ENCODE data around the gene OAF.
"Not testable (repeated sequence)": the region's sequence is repeated elsewhere in the genome, so short reads cannot be mapped to it uniquely, and the experiment has no call there.

Gene OAF

DNA sequence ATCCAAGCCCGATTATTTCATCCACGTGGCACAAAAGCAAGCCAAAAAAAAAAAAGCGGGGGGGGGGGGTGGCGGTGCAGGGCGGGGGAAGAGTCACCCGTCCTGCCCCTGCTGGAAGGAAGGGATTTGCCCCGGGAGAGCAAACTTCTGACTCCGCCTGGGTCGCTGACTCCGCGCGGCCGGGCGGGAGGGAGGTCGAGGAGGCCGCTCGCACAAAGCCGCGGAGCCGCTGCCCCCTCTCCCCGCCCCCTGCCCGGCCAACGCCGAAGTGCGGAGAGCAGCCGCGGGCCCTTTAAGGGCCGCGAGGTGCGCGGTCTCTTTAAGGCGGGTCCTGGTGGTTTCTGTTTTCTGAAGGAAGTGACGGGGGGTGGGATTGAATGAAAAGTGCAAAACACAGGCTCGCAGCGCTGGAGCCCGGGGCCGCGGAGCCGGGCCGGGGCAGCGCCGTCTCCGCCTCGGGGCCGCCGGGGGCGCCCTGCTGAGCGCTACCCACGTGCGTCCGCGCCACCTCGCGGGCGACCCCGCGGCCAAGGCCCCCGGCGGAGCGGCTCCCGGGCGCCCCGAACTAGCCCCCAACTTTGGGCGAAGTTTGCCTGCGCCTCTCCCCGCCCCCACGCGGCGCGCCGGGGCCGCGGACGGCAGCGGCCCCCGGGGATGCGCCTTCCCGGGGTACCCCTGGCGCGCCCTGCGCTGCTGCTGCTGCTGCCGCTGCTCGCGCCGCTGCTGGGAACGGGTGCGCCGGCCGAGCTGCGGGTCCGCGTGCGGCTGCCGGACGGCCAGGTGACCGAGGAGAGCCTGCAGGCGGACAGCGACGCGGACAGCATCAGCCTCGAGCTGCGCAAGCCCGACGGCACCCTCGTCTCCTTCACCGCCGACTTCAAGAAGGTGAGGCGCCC is at the start of gene OAF:
OAF (plus strand) TSS at position 407 of the 896 bp plus-strand sequence; CDS start at position 655, 248 bp downstream.
- peak; percentile 93 for DNase-seq

- no peak for DNase-seq
These were observed 43.2 kb upstream of the OAF start for GRCh38 chr11:120167659-120168058.

GRCh38 chr11:120168108-120168959 is 42.5 kb upstream of the OAF start:
- no peak for DNase-seq

GRCh38 chr11:120168960-120169681 is 41.7 kb upstream of the OAF start:
- DNase-seq, result peak; percentile 91

DNA sequence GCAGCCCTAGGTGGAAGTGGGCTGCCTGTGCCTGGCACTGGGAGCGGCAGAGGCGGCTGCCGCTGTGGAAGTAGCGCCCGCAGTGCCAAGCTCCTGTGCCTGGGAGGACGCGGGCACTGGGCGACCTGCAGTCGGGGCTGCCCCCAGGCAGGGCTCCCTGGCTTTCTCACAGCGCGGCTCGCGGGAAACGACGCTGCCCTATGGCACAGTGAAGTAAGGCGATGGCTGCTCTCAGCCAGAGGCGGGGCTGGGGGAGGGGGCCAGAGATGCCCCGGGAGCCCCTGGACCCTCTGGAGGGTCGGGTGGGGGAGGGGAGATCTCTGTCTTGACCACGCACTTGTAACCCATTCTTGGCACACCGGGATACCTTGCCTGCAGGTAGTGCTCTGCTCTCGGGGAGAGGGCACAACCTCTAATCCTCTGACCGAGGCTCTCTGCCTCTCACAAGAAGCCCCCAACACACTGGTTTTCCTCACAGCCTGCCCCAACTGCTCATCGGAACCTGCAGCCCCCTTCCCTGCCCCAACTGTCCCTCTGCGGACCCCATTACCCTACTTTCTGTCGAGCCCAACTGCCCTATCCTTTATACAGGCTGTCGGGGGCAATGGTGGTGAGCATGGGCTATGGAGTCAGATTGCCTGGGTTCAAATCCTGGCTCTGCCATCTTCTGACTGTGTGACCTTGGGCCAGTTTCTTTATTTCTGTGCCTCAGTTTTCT is 40.7 kb upstream of the OAF start:
- peak; percentile 43 for DNase-seq

DNA sequence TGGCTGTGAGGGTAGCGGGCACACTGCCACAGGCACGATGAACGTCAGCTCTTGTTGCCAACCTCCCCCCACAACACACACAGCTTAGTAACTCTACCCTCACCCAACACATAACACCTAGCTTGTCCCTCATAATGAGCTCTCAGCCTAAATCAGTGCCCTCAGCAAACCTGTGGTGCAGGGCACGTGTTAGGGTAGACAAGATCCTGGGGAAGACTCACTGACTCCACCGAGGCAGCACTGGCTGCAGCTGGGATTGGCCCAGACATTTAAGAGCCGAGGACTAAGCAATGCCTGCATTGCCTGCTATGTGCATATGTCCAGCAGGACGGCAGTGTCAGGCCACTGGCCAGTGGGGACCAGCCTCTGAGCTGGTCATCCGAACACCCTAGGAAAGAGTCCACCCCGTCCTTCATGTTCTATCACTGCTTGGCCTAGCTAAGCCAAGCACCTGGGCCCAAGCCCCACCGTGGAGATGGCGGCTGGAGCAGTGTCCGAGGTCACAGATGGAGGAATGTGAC is 40.0 kb upstream of the OAF start:
- DNase-seq, result peak; percentile 34

- peak; percentile 82 for DNase-seq
These were observed 38.5 kb upstream of the OAF start for GRCh38 chr11:120172054-120172911.

- peak; percentile 43 for DNase-seq
These were observed 37.7 kb upstream of the OAF start for GRCh38 chr11:120173019-120173705.

GRCh38 chr11:120173807-120174206 is 37.0 kb upstream of the OAF start:
- DNase-seq, result no peak

GRCh38 chr11:120174866-120175265 is 36.0 kb upstream of the OAF start:
- no peak for DNase-seq

DNA sequence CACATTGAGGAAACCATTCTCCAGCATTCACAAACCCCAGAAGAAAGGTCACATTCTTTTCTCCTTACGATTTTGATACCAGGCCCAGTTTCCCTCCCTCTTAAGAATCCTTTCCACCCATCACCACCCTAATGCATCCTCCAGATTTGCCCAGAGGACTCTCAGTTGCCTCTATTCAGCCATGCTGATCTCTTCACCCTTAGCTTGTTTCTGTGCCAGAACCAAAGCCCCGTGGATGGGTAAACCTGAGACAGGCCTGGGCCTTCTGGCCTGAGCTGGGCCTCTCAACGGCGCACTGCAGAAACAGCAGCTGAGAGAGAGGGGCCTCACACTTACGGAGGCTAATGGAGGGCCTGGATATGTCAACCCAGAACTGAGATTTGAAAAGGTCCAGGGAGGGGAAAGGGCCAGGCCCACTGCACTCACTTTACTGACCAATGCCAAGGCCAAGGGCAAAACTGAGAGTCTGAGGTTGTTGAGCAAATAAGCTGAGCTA is 32.2 kb upstream of the OAF start:
- no peak for DNase-seq

- no peak for DNase-seq
These were observed 31.7 kb upstream of the OAF start for GRCh38 chr11:120179057-120179672.

DNA sequence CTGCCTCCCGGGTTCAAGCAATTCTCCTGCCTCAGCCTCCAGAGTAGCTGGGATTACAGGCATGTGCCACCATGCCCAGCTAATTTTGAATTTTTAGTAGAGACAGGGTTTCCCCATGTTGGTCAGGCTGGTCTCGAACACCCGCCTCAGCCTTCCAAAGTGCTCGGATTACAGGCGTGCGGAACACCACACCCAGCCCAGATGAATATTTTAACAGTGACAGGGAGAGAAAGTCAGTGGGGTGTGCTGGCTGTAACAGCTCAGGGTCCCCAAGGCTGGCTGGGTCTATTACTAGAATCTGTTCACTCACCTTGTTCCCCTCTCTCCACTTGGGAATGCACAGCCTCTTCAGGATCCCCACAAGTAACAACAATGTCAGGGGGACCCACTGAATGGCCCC is 30.8 kb upstream of the OAF start:
- DNase-seq, result not testable (repeated sequence)

DNA sequence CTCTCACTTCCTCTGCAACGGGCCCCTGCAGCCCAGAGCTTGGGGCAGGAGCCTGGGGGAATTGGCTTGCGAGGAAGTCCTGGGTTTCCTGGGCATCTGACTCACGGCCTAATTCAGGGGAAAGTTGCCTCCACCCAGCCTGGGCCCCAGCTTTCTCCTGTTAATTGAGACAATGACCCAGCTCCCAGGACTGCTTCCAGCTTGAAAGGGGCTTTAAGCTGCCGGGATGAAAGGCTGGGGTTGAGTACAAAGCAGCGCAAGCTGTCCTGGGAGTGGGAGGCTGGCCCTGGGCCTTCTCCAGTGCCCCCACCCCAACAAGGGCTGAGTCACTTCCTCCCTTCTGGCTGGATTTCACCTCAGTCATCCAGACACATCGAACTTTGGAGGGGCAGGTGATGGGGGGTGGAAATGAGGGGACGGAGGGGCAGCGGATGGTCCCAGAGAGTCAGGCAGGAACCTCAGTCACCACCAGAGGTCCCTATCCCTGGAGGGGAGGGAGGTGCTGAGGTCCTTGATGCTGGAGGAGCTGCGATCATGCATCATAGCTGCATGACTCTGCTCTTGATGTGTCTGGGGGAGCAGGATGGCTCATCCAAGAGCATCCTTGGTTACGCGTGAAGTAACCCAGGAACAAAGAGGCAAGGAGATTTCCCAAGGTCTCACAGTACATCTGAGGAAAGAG is 30.1 kb upstream of the OAF start:
- DNase-seq, result peak; percentile 49

DNA sequence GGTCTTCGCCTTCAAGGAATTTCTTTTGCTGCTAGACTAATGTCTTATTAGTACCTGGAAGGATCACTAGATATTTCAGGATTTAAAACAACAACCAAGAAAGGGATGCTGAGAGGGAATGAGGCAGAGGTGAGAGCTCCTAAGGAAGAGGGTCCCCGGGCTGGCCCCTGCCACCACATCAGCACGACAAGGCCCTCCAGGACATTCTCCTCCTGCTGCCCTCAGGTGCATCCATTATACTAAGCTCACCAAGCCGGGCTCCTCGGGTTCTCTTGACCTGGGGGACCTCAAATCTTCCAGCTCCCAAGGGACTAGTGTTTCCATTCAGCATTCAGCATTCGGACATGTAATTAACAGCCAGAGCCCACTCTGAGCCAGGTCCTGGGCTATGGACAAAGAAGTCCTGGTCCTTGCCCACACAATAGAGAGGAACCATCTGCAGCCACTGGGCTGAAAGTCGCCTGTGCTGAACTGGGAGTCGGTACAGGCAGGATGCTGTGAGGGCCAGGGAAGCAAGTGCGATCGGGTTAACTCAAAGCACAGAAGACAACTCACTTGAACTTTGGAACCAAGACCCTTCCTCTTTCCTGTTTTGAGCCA is 29.4 kb upstream of the OAF start:
- DNase-seq, result peak; percentile 13

DNA sequence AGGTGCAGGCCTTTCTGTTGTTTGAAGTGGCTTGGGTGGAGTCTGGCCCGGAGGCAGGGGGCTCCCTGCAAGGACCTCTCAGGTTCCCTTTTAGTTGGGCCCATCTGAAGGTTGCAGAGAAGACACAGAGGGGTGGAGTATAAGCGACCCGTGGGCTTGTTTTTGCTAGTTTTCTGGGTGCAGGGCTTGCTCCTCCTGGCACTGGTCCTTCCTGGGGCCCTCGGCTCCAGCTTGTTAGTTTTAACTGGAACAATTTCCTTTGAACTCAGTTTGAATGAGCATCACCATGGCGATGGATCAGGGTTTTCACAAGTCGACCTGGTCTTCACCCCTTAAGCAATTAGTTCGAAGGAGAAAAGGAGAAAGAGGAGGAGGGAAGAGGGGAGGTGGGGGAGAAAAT is 28.5 kb upstream of the OAF start:
- no peak for DNase-seq

DNA sequence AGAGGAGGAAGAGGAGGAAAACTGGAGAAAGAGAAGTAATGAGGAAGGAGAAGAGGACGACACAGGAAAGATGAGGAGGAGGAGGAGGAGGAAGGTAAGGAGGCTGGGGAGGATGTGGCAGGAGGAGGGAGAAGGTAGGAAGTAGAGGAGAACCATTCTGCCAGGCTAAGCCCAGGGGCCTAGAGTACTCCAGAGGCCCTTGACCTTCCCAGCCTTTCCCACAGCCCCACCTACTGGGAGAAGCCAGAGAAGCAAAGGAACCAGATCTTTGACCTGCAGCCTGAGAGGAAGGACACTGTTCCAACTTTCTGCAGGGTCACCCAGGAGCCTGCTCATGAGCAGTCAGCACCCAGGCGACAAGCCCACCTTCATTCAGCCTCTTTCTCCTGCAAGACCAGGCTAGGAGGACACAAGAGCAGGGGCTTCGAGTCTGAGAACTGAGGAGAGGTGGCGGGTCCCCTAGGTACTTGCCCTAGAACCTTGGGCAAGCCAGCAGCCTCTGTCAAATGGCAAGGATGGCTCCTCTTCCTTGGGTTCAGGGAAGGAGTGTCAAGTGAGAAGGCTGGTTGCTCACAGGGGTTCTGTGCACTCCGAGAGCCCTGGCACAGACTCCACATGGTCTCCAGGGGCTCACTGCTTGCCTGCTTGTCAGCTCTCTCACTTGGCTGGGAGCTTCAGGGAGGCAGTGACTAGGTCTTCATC is 27.9 kb upstream of the OAF start:
- peak; percentile 40 for DNase-seq

DNA sequence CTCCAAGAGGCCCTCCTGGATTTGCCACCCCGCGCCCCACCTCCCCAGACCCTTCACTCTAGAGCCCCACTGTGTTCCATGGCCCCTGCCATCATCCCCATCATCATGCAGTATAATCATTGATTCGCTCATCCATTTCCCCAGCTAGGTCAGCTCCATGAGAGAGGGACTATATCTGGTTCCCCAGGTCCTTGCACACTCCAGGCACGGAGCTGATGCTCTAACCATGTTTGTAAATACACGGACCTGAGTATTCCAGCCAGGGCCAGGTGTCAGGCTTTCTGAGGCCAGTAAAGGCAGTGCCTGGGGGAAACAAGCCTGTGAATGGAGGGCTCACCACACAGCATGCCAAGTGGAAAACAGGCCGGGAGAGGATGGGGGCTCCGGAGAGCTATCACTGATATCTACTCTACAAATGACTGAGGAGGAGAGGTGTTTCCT is 27.1 kb upstream of the OAF start:
- DNase-seq, result peak; percentile 27
